ENCODE results near the gene SAP30. TPM values are rescaled to one million over a fixed set of nuclear protein-coding genes. Genes with fewer than 3 reads are reported as not detected.

Gene SAP30
- total and polyA plus RNA-seq, 9 of the 15 experiments (the other 6 are each of a cell fraction or from before 2014, with no cell fraction given) = 5.9 to 51.1 (median 32.6) TPM

GRCh38 chr4:173370477-173371291 is at the start of gene SAP30 (continued):
- TF ChIP-seq RAD21 (CRISPR knock-in tag; conservative IDR thresholded peaks at IDR 0.05 in 1 of 2, IDR thresholded peaks at IDR 0.05 in 1 of 2) (no peak), PHTF2 (CRISPR knock-in tag; IDR thresholded peaks at IDR 0.05) (no peak), REST (IDR thresholded peaks at IDR 0.05; ENCODE audit: borderline replicate concordance) (peak; percentile 92), REST (CRISPR knock-in tag; IDR thresholded peaks at IDR 0.05; ENCODE audit: low read depth) (peak; percentile 91), MYBL2 (IDR thresholded peaks at IDR 0.05; ENCODE audit: low read depth) (no peak), MYBL2 (CRISPR knock-in tag; IDR thresholded peaks at IDR 0.05; ENCODE audit: borderline replicate concordance) (no peak), MIER1 (IDR thresholded peaks at IDR 0.05; ENCODE audit: low read depth) (peak; percentile 39; the same call in 1 of the 2 replicates), HMGN3 (IDR thresholded peaks at IDR 0.05; ENCODE audit: borderline replicate concordance, extremely low read depth, insufficient read length, low read depth, low read length) (peak; percentile 85), ELF4 (CRISPR knock-in tag; IDR thresholded peaks at IDR 0.05) (no peak), DIDO1 (tag; IDR thresholded peaks at IDR 0.05; ENCODE audit: low read depth) (no peak), HDAC2 (IDR thresholded peaks at IDR 0.05) (peak; percentile 73), E4F1 (CRISPR knock-in tag; IDR thresholded peaks at IDR 0.05; ENCODE audit: borderline replicate concordance) (no peak), TCFL5 (CRISPR knock-in tag; conservative IDR thresholded peaks at IDR 0.05) (no peak), ZBED1 (IDR thresholded peaks at IDR 0.05) (0 out of 2 replicates have a peak, but pooled peaks have one; percentile 41), BRD9 (IDR thresholded peaks at IDR 0.05; ENCODE audit: low read depth, partially characterized antibody) (no peak), MCM7 (IDR thresholded peaks at IDR 0.05) (no peak)
